Testis (tissue), 3 donors: ENCODE measurements around the gene RAB11FIP5. TPM values are rescaled to one million over a fixed set of nuclear protein-coding genes. Genes with fewer than 3 reads are reported as not detected.

Source experiments
- DNase-seq: peaks from one replicate; pipeline ENCODE4 v3.0.0-alpha.2; 2019
- H3K27ac ChIP-seq, 2 donors: fragments of 200-600 bp; sonication (generic); one replicate each; pipeline ENCODE4 v1.5.1; 2019
- H3K27me3 ChIP-seq: fragments of 200-600 bp; sonication (generic); one replicate; pipeline ENCODE4 v1.5.1; 2019
- H3K36me3 ChIP-seq: fragments of 200-600 bp; sonication (generic); one replicate; pipeline ENCODE4 v1.5.1; 2017; ENCODE audit warnings: low read depth; ENCODE audit errors: missing control alignments
- H3K4me1 ChIP-seq: fragments of 200-600 bp; sonication (generic); one replicate; pipeline ENCODE4 v1.5.1; 2019
- H3K4me3 ChIP-seq, 2 donors: fragments of 200-600 bp; sonication (generic); one replicate each; pipeline ENCODE4 v1.5.1; 2017 to 2019
- H3K9me3 ChIP-seq: fragments of 200-600 bp; sonication (generic); one replicate; pipeline ENCODE4 v1.5.1; 2017
- CTCF ChIP-seq, 3 experiments: fragments of 450-650 bp in 2 of 3; fragments of 200-600 bp in 1 of 3; sonication (generic) in 1 of 3; IDR thresholded peaks; one replicate each; pipeline ENCODE4 v1.5.1; 2016 to 2019; ENCODE audit warnings: antibody characterized with exemption in 3 of 3, mild to moderate bottlenecking in 2 of 3, moderate library complexity in 1 of 3
- POLR2A ChIP-seq: fragments of 450-650 bp; IDR thresholded peaks from one replicate; pipeline ENCODE4 v1.6.1; 2017; ENCODE audit warnings: antibody characterized with exemption, mild to moderate bottlenecking, moderate library complexity
- whole genome bisulfite sequencing, 2 donors: methylation state at CpG; one replicate each; pipeline ENCODE4 v1.1.5; 2018; 5-methylcytosine and 5-hydroxymethylcytosine counted together
- intact Hi-C: fragments of 100-400 bp; cut with DNase I; formaldehyde crosslinking; loops from one replicate; pipeline ENCODE4 v1.15.1; 2023; ENCODE audit warnings: low total_unique reads
- polyA plus RNA-seq: library from polyadenylated mRNA; stranded (reverse); fragments of 350-450 nt; fragmentation: Illumina TruSeq; extraction: RNeasy Lipid Tissue Mini Kit (QIAGEN cat#74804); gene quantifications from one replicate; pipeline ENCODE4 v1.2.3, GENCODE V29; 2014; ENCODE audit warnings: low read depth, low replicate concordance; ENCODE audit not compliant: insufficient read depth
- total RNA-seq, 2 donors: library from RNA; depleted of rRNA; stranded (reverse); fragments of >200 nt; gene quantifications; one replicate each; pipeline ENCODE4 v1.2.3, GENCODE V29; 2016

RAB11FIP5 gene
- total and polyA plus RNA-seq, 3 donors from 2014 or later = 108 to 332 (median 168) TPM

- TF ChIP-seq CTCF (IDR thresholded peaks at IDR 0.05) (no peak), POLR2A (no peak)
- H3K36me3 ChIP-seq = no peaks in the 10 kb centered on the region
- no peak for DNase-seq
- H3K4me1 ChIP-seq = peaks cover 7% of the 10 kb centered on the region
- H3K27ac ChIP-seq = no peak overlapping the region
- intact Hi-C loops = no loop called here
- H3K4me3 ChIP-seq = no peak overlapping the region
- no peaks in the 10 kb centered on the region for H3K27me3 ChIP-seq
- no peaks in the 10 kb centered on the region for H3K9me3 ChIP-seq
- 89 to 91% methylated on average over 13 of the region's 13 CpGs for WGBS, 2 donors
These were observed 34.0 kb downstream of the RAB11FIP5 start for GRCh38 chr2:73078457-73079411.

DNA sequence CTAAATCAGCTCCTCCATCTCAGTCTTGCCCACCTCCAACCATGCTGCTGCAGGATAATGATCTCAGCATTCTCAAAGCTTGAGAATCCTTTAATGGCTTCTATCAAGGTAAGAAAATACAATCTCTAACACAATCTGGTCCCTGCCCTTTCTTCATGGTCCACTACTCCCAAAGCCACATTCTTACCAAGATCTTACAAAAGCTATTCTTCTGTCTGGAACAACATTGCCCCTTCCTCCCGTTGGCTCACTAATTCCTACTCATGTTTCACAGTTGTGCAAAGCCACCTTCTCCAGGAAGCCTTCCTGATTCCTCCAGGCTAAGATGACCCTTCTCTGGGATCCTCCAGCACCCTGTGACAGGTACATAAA lies 35.3 kb downstream of the RAB11FIP5 start:
- no peaks in the 10 kb centered on the region for H3K27me3 ChIP-seq
- H3K4me3 ChIP-seq = no peak overlapping the region
- no peaks in the 10 kb centered on the region for H3K36me3 ChIP-seq
- H3K27ac ChIP-seq = no peak overlapping the region
- no peaks in the 10 kb centered on the region for H3K9me3 ChIP-seq
- TF ChIP-seq CTCF (IDR thresholded peaks at IDR 0.05) (no peak), POLR2A (no peak)
- WGBS, 2 donors = 92 to 100% methylated on average over 1 of the region's 1 CpG
- intact Hi-C loops = no loop called here
- H3K4me1 ChIP-seq = peaks cover 11% of the 10 kb centered on the region
- no peak for DNase-seq

DNA sequence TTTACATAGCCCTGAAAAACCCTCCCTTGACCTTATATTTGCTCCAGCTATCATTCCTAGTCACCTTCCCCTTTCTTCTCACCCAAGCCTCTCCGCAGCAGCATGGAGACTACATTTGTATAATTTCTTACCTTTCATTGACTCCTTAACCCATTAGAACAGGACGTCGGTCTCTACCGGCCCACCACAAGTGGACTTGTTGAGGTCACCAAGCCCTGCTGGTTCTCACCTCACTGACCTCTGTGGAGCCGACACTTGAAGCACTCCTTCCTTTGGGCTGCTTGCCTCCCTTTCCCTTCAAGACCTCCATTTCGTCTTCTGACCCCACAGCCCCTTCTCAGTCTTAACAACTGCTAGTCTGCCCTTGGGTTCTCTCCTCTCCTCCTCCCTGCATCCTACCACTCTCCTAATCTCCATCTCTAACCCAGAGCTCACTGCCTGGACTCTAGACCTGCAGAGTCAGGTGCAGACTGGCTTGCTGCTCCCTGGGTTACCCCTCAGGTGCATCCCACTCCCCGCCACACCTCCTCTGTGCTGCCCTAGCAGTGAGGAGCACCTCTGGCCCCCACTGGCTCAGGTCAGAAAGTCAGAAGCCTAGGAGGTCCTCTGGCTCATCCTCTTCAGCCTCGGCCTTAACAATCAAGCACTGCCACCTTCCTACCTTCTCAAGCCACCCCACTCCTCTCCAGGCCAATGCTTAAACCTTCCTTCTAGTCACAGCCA lies 35.9 kb downstream of the RAB11FIP5 start:
- 90 to 93% methylated on average over 8 of the region's 8 CpGs for WGBS, 2 donors
- Histone ChIP-seq H3K27ac (no peak overlapping the region), H3K36me3 (no peaks in the 10 kb centered on the region), H3K9me3 (no peaks in the 10 kb centered on the region), H3K27me3 (no peaks in the 10 kb centered on the region), H3K4me1 (peaks cover 14% of the 10 kb centered on the region), H3K4me3 (no peak overlapping the region)
- DNase-seq = no peak
- intact Hi-C loops = no loop called here
- TF ChIP-seq CTCF (IDR thresholded peaks at IDR 0.05) = no peak
- TF ChIP-seq POLR2A = no peak

- Histone ChIP-seq H3K4me1 (peaks cover 8% of the 10 kb centered on the region), H3K27ac (no peak overlapping the region), H3K36me3 (no peaks in the 10 kb centered on the region), H3K4me3 (no peak overlapping the region), H3K9me3 (no peaks in the 10 kb centered on the region), H3K27me3 (no peaks in the 10 kb centered on the region)
- 87 to 90% methylated on average over 4 to 22 of the region's 23 CpGs for WGBS, 2 donors
- intact Hi-C loops = no loop called here
- DNase-seq = peak; percentile 34
- TF ChIP-seq CTCF (IDR thresholded peaks at IDR 0.05) (no peak), POLR2A (no peak)
These were observed 37.0 kb downstream of the RAB11FIP5 start for GRCh38 chr2:73075477-73076373.
